Measurements from ENCODE around the gene SDCCAG8. TPM values are rescaled to one million over a fixed set of nuclear protein-coding genes. Genes with fewer than 3 reads are reported as not detected.
"Not testable (repeated sequence)": the region's sequence is repeated elsewhere in the genome, so short reads cannot be mapped to it uniquely, and the experiment has no call there.

Gene SDCCAG8
- 10 to 100 TPM; 17.9 to 27.1 (median 22.9) TPM for polyA plus RNA-seq (ENCODE audit: insufficient read length in 10 of 10)
- long read RNA-seq, donor 1, result 0 reads
- long read RNA-seq, donor 2, result 0 reads
- long read RNA-seq, donor 3, result 0 reads
- long read RNA-seq, donor 4, partial matches to known transcripts, result 0 of 1 reads
- long read RNA-seq, donor 4, other reads (novel, unspliced or antisense), result 0 of 1 reads
- long read RNA-seq, donor 5, result 0 reads
- long read RNA-seq, donor 6, result 0 reads
- long read RNA-seq, donor 7, partial matches to known transcripts, result 0 of 1 reads
- long read RNA-seq, donor 7, other reads (novel, unspliced or antisense), result 0 of 1 reads
- long read RNA-seq, donor 8, result 0 reads
- long read RNA-seq, donor 9, result 0 reads

- DNase-seq, result peak; percentile 99 to 100 (median 100)
These were observed at the start of gene SDCCAG8 for GRCh38 chr1:243255791-243256512. TSS of gene SDCCAG8 (plus strand) at chr1:243256041. CDS start at chr1:243256174, 133 bp downstream.

GRCh38 chr1:243211984-243212383 lies 43.9 kb upstream of the SDCCAG8 start:
- not testable (repeated sequence) for DNase-seq

- peak in 2 of 3 donors; percentile 11 to 49 for DNase-seq
These were observed 42.6 kb upstream of the SDCCAG8 start for GRCh38 chr1:243213045-243213787.

GRCh38 chr1:243215276-243215875 lies 40.5 kb upstream of the SDCCAG8 start:
- DNase-seq, result not testable (repeated sequence)

- DNase-seq, result no peak
These were observed 39.1 kb upstream of the SDCCAG8 start for GRCh38 chr1:243216741-243217140.

GRCh38 chr1:243217349-243217748 lies 38.5 kb upstream of the SDCCAG8 start:
- peak in 2 of 3 donors; percentile 16 to 53 for DNase-seq

GRCh38 chr1:243218059-243218458 lies 37.8 kb upstream of the SDCCAG8 start:
- no peak for DNase-seq

- no peak for DNase-seq
These were observed 28.2 kb upstream of the SDCCAG8 start for GRCh38 chr1:243227622-243228021.

- DNase-seq, result no peak
These were observed 26.3 kb upstream of the SDCCAG8 start for GRCh38 chr1:243229526-243229925.

- no peak for DNase-seq
These were observed 24.9 kb upstream of the SDCCAG8 start for GRCh38 chr1:243230914-243231313.

- peak in 1 of 3 donors; percentile 27 for DNase-seq
These were observed 21.9 kb upstream of the SDCCAG8 start for GRCh38 chr1:243233908-243234307.

- DNase-seq, result peak; percentile 54 to 75 (median 63)
These were observed 20.7 kb upstream of the SDCCAG8 start for GRCh38 chr1:243234978-243235647.

GRCh38 chr1:243236604-243237252 lies 19.1 kb upstream of the SDCCAG8 start:
- no peak for DNase-seq

- DNase-seq, result no peak
These were observed 11.4 kb upstream of the SDCCAG8 start for GRCh38 chr1:243244432-243244841.

GRCh38 chr1:243246916-243247315 lies 8.9 kb upstream of the SDCCAG8 start:
- peak in 1 of 3 donors; percentile 20 for DNase-seq

GRCh38 chr1:243247901-243248300 lies 7.9 kb upstream of the SDCCAG8 start:
- DNase-seq, result no peak

- DNase-seq, result no peak
These were observed 6.6 kb upstream of the SDCCAG8 start for GRCh38 chr1:243249214-243249613.

GRCh38 chr1:243250102-243250501 lies 5.7 kb upstream of the SDCCAG8 start:
- DNase-seq, result no peak

GRCh38 chr1:243251539-243251938 lies 4.3 kb upstream of the SDCCAG8 start:
- no peak for DNase-seq

- DNase-seq, result peak in 1 of 3 donors; percentile 54
These were observed 2.5 kb upstream of the SDCCAG8 start for GRCh38 chr1:243253211-243253925.

All from muscle of back (tissue), 13 donors.